ENCODE measurements around the gene GPR161. TPM values are rescaled to one million over a fixed set of nuclear protein-coding genes. Genes with fewer than 3 reads are reported as not detected.

GPR161 gene
- total and polyA plus RNA-seq, 2 experiments from 2014 or later: 7.9 to 11.6 TPM

DNA sequence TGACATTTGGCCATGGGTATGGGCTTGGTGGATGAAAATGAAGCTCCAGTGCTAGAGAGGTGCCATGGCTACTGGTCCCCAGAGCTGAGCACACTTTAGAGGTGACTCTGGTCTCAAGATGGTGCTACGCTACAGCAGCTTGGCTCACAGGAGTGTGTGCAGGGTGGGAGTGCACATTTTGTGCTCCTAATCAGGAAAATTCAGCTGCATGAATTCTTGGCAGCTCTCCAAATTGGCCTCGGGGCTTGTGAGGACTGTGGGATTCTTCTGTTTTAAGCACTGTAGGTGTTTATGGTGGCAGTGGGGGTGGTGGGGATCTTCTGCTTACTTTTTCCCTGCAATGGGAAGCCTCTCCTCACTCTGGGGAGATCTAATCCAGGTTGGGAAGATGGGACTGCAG lies 24.7 kb upstream of the GPR161 start:
- Histone ChIP-seq H3K4me1 (ENCODE audit: insufficient read depth) (no peaks in the 10 kb centered on the region), H4K20me1 (replicated peaks; ENCODE audit: insufficient read depth) (no peaks in the 10 kb centered on the region), H3F3A (replicated peaks; ENCODE audit: low read depth) (no peaks in the 10 kb centered on the region), H3K79me2 (replicated peaks; ENCODE audit: insufficient read depth) (no peaks in the 10 kb centered on the region), H2AFZ (no peak overlapping the region), H3K9me2 (ENCODE audit: insufficient read depth) (0 out of 2 replicates have a peak, but pooled peaks cover 3% of the 10 kb centered on the region), H3K4me3 (no peak overlapping the region), H3K27me3 (ENCODE audit: insufficient read depth) (no peaks in the 10 kb centered on the region), H3K4me2 (no peak overlapping the region), H3K36me3 (ENCODE audit: insufficient read depth) (no peaks in the 10 kb centered on the region), H3K27ac (ENCODE audit: low read depth) (no peak overlapping the region)
- Mint-ChIP-seq H3K27me3 (ENCODE audit: insufficient read depth, low read depth, poor library complexity) (no peaks in the 10 kb centered on the region), H3K36me3 (ENCODE audit: low read depth) (no peaks in the 10 kb centered on the region; the same call in 2 of the 3 replicates), H3K4me3 (no peak overlapping the region), H3K4me1 (no peaks in the 10 kb centered on the region), H3K9me3 (peaks cover 16% of the 10 kb centered on the region; the same call in 2 of the 3 replicates), H3K27ac (no peak overlapping the region)
- TF ChIP-seq EZH2 (IDR thresholded peaks at IDR 0.05; ENCODE audit: low read depth, unreplicated experiment) (no peak), EZH2phosphoT487 (IDR thresholded peaks at IDR 0.05; ENCODE audit: unreplicated experiment) (no peak), POLR2AphosphoS5 (IDR thresholded peaks at IDR 0.05; ENCODE audit: low read depth) (no peak), ZNF331 (CRISPR knock-in tag; IDR thresholded peaks at IDR 0.05; ENCODE audit: low read depth) (no peak), STAT1 (IDR thresholded peaks at IDR 0.05; ENCODE audit: unreplicated experiment) (no peak), CTCF (conservative IDR thresholded peaks at IDR 0.05; ENCODE audit: low read depth in 2 of 2) (no peak), ZNF114 (CRISPR knock-in tag; IDR thresholded peaks at IDR 0.05) (no peak), NANOG (IDR thresholded peaks at IDR 0.05; ENCODE audit: borderline replicate concordance) (no peak), JUNB (IDR thresholded peaks at IDR 0.05; ENCODE audit: unreplicated experiment) (no peak)
- TF ChIP-seq, protein P1, sequence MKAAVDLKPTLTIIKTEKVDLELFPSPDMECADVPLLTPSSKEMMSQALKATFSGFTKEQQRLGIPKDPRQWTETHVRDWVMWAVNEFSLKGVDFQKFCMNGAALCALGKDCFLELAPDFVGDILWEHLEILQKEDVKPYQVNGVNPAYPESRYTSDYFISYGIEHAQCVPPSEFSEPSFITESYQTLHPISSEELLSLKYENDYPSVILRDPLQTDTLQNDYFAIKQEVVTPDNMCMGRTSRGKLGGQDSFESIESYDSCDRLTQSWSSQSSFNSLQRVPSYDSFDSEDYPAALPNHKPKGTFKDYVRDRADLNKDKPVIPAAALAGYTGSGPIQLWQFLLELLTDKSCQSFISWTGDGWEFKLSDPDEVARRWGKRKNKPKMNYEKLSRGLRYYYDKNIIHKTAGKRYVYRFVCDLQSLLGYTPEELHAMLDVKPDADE (IDR thresholded peaks at IDR 0.05): no peak
- TF ChIP-seq, protein P2, sequence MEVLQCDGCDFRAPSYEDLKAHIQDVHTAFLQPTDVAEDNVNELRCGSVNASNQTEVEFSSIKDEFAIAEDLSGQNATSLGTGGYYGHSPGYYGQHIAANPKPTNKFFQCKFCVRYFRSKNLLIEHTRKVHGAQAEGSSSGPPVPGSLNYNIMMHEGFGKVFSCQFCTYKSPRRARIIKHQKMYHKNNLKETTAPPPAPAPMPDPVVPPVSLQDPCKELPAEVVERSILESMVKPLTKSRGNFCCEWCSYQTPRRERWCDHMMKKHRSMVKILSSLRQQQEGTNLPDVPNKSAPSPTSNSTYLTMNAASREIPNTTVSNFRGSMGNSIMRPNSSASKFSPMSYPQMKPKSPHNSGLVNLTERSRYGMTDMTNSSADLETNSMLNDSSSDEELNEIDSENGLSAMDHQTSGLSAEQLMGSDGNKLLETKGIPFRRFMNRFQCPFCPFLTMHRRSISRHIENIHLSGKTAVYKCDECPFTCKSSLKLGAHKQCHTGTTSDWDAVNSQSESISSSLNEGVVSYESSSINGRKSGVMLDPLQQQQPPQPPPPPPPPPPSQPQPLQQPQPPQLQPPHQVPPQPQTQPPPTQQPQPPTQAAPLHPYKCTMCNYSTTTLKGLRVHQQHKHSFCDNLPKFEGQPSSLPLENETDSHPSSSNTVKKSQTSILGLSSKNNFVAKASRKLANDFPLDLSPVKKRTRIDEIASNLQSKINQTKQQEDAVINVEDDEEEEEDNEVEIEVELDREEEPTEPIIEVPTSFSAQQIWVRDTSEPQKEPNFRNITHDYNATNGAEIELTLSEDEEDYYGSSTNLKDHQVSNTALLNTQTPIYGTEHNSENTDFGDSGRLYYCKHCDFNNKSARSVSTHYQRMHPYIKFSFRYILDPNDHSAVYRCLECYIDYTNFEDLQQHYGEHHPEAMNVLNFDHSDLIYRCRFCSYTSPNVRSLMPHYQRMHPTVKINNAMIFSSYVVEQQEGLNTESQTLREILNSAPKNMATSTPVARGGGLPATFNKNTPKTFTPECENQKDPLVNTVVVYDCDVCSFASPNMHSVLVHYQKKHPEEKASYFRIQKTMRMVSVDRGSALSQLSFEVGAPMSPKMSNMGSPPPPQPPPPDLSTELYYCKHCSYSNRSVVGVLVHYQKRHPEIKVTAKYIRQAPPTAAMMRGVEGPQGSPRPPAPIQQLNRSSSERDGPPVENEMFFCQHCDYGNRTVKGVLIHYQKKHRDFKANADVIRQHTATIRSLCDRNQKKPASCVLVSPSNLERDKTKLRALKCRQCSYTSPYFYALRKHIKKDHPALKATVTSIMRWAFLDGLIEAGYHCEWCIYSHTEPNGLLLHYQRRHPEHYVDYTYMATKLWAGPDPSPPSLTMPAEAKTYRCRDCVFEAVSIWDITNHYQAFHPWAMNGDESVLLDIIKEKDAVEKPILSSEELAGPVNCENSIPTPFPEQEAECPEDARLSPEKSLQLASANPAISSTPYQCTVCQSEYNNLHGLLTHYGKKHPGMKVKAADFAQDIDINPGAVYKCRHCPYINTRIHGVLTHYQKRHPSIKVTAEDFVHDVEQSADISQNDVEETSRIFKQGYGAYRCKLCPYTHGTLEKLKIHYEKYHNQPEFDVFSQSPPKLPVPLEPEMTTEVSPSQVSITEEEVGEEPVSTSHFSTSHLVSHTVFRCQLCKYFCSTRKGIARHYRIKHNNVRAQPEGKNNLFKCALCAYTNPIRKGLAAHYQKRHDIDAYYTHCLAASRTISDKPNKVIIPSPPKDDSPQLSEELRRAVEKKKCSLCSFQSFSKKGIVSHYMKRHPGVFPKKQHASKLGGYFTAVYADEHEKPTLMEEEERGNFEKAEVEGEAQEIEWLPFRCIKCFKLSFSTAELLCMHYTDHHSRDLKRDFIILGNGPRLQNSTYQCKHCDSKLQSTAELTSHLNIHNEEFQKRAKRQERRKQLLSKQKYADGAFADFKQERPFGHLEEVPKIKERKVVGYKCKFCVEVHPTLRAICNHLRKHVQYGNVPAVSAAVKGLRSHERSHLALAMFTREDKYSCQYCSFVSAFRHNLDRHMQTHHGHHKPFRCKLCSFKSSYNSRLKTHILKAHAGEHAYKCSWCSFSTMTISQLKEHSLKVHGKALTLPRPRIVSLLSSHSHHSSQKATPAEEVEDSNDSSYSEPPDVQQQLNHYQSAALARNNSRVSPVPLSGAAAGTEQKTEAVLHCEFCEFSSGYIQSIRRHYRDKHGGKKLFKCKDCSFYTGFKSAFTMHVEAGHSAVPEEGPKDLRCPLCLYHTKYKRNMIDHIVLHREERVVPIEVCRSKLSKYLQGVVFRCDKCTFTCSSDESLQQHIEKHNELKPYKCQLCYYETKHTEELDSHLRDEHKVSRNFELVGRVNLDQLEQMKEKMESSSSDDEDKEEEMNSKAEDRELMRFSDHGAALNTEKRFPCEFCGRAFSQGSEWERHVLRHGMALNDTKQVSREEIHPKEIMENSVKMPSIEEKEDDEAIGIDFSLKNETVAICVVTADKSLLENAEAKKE (CRISPR knock-in tag; IDR thresholded peaks at IDR 0.05): no peak
- TF ChIP-seq, protein P3, sequence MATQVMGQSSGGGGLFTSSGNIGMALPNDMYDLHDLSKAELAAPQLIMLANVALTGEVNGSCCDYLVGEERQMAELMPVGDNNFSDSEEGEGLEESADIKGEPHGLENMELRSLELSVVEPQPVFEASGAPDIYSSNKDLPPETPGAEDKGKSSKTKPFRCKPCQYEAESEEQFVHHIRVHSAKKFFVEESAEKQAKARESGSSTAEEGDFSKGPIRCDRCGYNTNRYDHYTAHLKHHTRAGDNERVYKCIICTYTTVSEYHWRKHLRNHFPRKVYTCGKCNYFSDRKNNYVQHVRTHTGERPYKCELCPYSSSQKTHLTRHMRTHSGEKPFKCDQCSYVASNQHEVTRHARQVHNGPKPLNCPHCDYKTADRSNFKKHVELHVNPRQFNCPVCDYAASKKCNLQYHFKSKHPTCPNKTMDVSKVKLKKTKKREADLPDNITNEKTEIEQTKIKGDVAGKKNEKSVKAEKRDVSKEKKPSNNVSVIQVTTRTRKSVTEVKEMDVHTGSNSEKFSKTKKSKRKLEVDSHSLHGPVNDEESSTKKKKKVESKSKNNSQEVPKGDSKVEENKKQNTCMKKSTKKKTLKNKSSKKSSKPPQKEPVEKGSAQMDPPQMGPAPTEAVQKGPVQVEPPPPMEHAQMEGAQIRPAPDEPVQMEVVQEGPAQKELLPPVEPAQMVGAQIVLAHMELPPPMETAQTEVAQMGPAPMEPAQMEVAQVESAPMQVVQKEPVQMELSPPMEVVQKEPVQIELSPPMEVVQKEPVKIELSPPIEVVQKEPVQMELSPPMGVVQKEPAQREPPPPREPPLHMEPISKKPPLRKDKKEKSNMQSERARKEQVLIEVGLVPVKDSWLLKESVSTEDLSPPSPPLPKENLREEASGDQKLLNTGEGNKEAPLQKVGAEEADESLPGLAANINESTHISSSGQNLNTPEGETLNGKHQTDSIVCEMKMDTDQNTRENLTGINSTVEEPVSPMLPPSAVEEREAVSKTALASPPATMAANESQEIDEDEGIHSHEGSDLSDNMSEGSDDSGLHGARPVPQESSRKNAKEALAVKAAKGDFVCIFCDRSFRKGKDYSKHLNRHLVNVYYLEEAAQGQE (IDR thresholded peaks at IDR 0.05; ENCODE audit: unreplicated experiment): no peak
- DNase-seq (ENCODE audit: low spot score): no peak
- no peak for ATAC-seq
